ENCODE data around the gene ABHD5. TPM values are rescaled to one million over a fixed set of nuclear protein-coding genes. Genes with fewer than 3 reads are reported as not detected.

Gene ABHD5
- polyA plus RNA-seq, 1 of the 3 experiments (the other 2 are of a cell fraction): 10.4 TPM

DNA sequence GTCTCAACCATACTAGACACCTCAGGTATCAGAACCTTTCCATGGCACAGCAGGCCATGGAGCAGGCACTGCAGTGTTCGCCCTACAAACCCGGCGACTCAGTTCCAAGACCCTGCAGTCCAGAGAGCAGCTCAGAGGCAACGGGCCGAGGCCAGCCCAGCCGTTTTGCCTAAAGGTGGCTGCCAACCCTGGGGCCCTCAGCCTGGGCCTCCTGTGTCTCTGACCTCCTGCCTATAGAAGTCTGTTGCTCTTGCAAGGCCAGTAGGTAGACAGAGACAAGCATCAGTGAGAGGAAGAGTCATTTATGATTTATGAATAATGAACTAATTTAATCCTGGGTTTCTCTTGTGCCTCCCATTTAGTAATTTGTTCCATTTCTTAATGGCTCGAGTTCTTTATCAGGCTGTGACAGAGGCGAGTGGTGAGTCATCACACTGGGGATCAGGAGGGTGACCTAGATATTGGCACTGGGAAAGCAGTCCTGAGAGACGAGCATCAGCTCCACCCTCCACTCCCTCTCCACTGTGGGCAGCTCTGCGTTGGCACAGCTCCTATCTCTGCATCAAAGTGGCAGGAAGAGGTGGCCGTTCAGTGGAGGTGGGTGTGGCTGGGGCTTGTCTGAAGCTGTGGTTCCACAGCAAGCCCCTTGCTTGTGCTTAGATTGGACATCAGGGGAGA lies 79.8 kb downstream of the ABHD5 start:
- no peak overlapping the region for H2AFZ ChIP-seq (ENCODE audit: low read depth)
- H3K36me3 ChIP-seq (replicated peaks in 1 of 2; ENCODE audit: control insufficient read depth in 1 of 2, insufficient read depth in 2 of 2, low read length in 1 of 2): no peaks in the 10 kb centered on the region
- no peaks in the 10 kb centered on the region for H3K27me3 ChIP-seq (ENCODE audit: insufficient read depth)
- no peak overlapping the region for H3K9ac ChIP-seq
- DNase-seq: peak; percentile 85
- H3K4me2 ChIP-seq: peak overlapping the region; percentile 71; the same call in 1 of the 2 replicates
- WGBS (ENCODE audit: low lambda C conversion rate): 2% methylated on average over 7 of the region's 11 CpGs
- ChIA-PET POLR2A (interaction anchor here (0.6 to 2.4 kb wide), 3 partner anchors 15 to 673 kb away, joined by 3 to 8 read pairs (median 4); no protein-coding TSS in a partner anchor), CTCF (interaction anchor here (0.6 to 1.8 kb wide), 13 partner anchors 9 to 434 kb away, joined by 3 to 7 read pairs (median 3); no protein-coding TSS in a partner anchor)
- H3K4me3 ChIP-seq (ENCODE audit: low read depth in 2 of 2, low read length in 1 of 2): no peak overlapping the region
- no peaks in the 10 kb centered on the region for H3K9me3 ChIP-seq
- H3K9me2 ChIP-seq: no peaks in the 10 kb centered on the region
- H3F3A ChIP-seq (replicated peaks; ENCODE audit: insufficient read depth): peaks cover 30% of the 10 kb centered on the region
- H3K79me2 ChIP-seq (ENCODE audit: insufficient read depth): no peaks in the 10 kb centered on the region
- peak overlapping the region; percentile 75 to 96 for H3K27ac ChIP-seq (ENCODE audit: low read depth in 2 of 2, low read length in 1 of 2)
- H4K20me1 ChIP-seq (ENCODE audit: insufficient read depth): no peaks in the 10 kb centered on the region
- H3K4me1 ChIP-seq (ENCODE audit: control insufficient read depth in 1 of 2, insufficient read depth in 2 of 2, low read depth in 1 of 2, low read length in 1 of 2): peaks cover 29 to 65% of the 10 kb centered on the region in 2 experiments
- TF ChIP-seq EP300 (IDR thresholded peaks at IDR 0.05; ENCODE audit: borderline replicate concordance in 1 of 2, low read depth in 1 of 2, low read length in 1 of 2) (peak; percentile 22 to 87; a peak in 3 of 4 replicates), FOXM1 (IDR thresholded peaks at IDR 0.05; ENCODE audit: low read depth) (no peak), SMC3 (IDR thresholded peaks at IDR 0.05; ENCODE audit: low read depth, low read length) (0 out of 2 replicates have a peak, but pooled peaks have one; percentile 8), EZH2phosphoT487 (IDR thresholded peaks at IDR 0.05; ENCODE audit: borderline replicate concordance, low read depth) (no peak), TCF12 (IDR thresholded peaks at IDR 0.05) (peak; percentile 73), RCOR1 (IDR thresholded peaks at IDR 0.05; ENCODE audit: low read length) (peak; percentile 85), GATA2 (CRISPR knock-in tag; IDR thresholded peaks at IDR 0.05) (peak; percentile 97), RXRA (IDR thresholded peaks at IDR 0.05; ENCODE audit: borderline replicate concordance, low read depth) (peak; percentile 7; the same call in 1 of the 2 replicates), FOSL2 (IDR thresholded peaks at IDR 0.05; ENCODE audit: borderline replicate concordance, low read depth) (peak; percentile 68; the same call in 1 of the 2 replicates), MEF2A (IDR thresholded peaks at IDR 0.05; ENCODE audit: borderline replicate concordance, low read depth) (no peak), POLR2AphosphoS5 (IDR thresholded peaks at IDR 0.05; ENCODE audit: low read depth, low read length) (no peak; the same call in 1 of the 2 replicates), NFIC (IDR thresholded peaks at IDR 0.05; ENCODE audit: borderline replicate concordance) (peak; percentile 88), JUND (IDR thresholded peaks at IDR 0.05) (peak; percentile 74), TEAD4 (IDR thresholded peaks at IDR 0.05; ENCODE audit: borderline replicate concordance, insufficient read depth) (0 out of 2 replicates have a peak, but pooled peaks have one; percentile 22), NRF1 (IDR thresholded peaks at IDR 0.05; ENCODE audit: low read depth, low read length) (no peak), TAF1 (IDR thresholded peaks at IDR 0.05; ENCODE audit: borderline replicate concordance, low read depth, low read length) (no peak), FOXJ3 (CRISPR knock-in tag; IDR thresholded peaks at IDR 0.05) (peak; percentile 76; the same call in 1 of the 2 replicates), GABPA (IDR thresholded peaks at IDR 0.05; ENCODE audit: low read depth) (no peak), RAD21 (IDR thresholded peaks at IDR 0.05; ENCODE audit: low read length) (peak; percentile 16), ELF1 (IDR thresholded peaks at IDR 0.05) (no peak), RFX5 (IDR thresholded peaks at IDR 0.05; ENCODE audit: low read length) (peak; percentile 44; the same call in 1 of the 2 replicates), MXI1 (IDR thresholded peaks at IDR 0.05; ENCODE audit: low read depth, low read length) (peak; percentile 75)
- TF ChIP-seq, protein P1, sequence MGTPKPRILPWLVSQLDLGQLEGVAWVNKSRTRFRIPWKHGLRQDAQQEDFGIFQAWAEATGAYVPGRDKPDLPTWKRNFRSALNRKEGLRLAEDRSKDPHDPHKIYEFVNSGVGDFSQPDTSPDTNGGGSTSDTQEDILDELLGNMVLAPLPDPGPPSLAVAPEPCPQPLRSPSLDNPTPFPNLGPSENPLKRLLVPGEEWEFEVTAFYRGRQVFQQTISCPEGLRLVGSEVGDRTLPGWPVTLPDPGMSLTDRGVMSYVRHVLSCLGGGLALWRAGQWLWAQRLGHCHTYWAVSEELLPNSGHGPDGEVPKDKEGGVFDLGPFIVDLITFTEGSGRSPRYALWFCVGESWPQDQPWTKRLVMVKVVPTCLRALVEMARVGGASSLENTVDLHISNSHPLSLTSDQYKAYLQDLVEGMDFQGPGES (IDR thresholded peaks at IDR 0.05; ENCODE audit: low read depth, low read length): peak; percentile 20; the same call in 1 of the 2 replicates
- TF ChIP-seq, protein P2, sequence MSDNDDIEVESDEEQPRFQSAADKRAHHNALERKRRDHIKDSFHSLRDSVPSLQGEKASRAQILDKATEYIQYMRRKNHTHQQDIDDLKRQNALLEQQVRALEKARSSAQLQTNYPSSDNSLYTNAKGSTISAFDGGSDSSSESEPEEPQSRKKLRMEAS (IDR thresholded peaks at IDR 0.05; ENCODE audit: low read depth): 0 out of 2 replicates have a peak, but pooled peaks have one; percentile 23
- TF ChIP-seq, protein P3, sequence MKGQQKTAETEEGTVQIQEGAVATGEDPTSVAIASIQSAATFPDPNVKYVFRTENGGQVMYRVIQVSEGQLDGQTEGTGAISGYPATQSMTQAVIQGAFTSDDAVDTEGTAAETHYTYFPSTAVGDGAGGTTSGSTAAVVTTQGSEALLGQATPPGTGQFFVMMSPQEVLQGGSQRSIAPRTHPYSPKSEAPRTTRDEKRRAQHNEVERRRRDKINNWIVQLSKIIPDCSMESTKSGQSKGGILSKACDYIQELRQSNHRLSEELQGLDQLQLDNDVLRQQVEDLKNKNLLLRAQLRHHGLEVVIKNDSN (IDR thresholded peaks at IDR 0.05; ENCODE audit: borderline replicate concordance, low read depth): no peak
- TF ChIP-seq, protein P4, sequence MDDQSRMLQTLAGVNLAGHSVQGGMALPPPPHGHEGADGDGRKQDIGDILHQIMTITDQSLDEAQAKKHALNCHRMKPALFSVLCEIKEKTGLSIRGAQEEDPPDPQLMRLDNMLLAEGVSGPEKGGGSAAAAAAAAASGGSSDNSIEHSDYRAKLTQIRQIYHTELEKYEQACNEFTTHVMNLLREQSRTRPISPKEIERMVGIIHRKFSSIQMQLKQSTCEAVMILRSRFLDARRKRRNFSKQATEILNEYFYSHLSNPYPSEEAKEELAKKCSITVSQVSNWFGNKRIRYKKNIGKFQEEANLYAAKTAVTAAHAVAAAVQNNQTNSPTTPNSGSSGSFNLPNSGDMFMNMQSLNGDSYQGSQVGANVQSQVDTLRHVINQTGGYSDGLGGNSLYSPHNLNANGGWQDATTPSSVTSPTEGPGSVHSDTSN (IDR thresholded peaks at IDR 0.05): peak; percentile 30; the same call in 1 of the 2 replicates
- TF ChIP-seq, protein P5, sequence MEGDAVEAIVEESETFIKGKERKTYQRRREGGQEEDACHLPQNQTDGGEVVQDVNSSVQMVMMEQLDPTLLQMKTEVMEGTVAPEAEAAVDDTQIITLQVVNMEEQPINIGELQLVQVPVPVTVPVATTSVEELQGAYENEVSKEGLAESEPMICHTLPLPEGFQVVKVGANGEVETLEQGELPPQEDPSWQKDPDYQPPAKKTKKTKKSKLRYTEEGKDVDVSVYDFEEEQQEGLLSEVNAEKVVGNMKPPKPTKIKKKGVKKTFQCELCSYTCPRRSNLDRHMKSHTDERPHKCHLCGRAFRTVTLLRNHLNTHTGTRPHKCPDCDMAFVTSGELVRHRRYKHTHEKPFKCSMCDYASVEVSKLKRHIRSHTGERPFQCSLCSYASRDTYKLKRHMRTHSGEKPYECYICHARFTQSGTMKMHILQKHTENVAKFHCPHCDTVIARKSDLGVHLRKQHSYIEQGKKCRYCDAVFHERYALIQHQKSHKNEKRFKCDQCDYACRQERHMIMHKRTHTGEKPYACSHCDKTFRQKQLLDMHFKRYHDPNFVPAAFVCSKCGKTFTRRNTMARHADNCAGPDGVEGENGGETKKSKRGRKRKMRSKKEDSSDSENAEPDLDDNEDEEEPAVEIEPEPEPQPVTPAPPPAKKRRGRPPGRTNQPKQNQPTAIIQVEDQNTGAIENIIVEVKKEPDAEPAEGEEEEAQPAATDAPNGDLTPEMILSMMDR (IDR thresholded peaks at IDR 0.05): no peak
